ENCODE measurements around the gene BANK1. TPM values are rescaled to one million over a fixed set of nuclear protein-coding genes. Genes with fewer than 3 reads are reported as not detected.

Gene BANK1
- total RNA-seq, 1 donor from 2014 or later: 0.79 TPM

GRCh38 chr4:101806914-101807313, 16.4 kb downstream of the BANK1 start:
- H3K4me1 Mint-ChIP-seq (ENCODE audit: low read depth): no peaks in the 10 kb centered on the region
- H3K4me3 Mint-ChIP-seq (ENCODE audit: low read depth): no peak overlapping the region
- H3K27me3 Mint-ChIP-seq: no peaks in the 10 kb centered on the region
- DNase-seq (ENCODE audit: low spot score, unreplicated experiment): no peak
- no peak for TF ChIP-seq CTCF (IDR thresholded peaks at IDR 0.05; ENCODE audit: unreplicated experiment)
- no peaks in the 10 kb centered on the region for H3K36me3 Mint-ChIP-seq (ENCODE audit: insufficient read depth)
- peaks cover 3% of the 10 kb centered on the region for H3K9me3 Mint-ChIP-seq (ENCODE audit: low read depth)
- H3K27ac Mint-ChIP-seq: no peak overlapping the region

- TF ChIP-seq CTCF (IDR thresholded peaks at IDR 0.05; ENCODE audit: unreplicated experiment): no peak
- Mint-ChIP-seq H3K4me1 (ENCODE audit: low read depth) (no peaks in the 10 kb centered on the region), H3K9me3 (ENCODE audit: low read depth) (peaks cover 3% of the 10 kb centered on the region), H3K27me3 (no peaks in the 10 kb centered on the region), H3K27ac (no peak overlapping the region), H3K4me3 (ENCODE audit: low read depth) (no peak overlapping the region), H3K36me3 (ENCODE audit: insufficient read depth) (no peaks in the 10 kb centered on the region)
- DNase-seq (ENCODE audit: low spot score, unreplicated experiment): no peak
Measured at GRCh38 chr4:101807351-101807750, 16.8 kb downstream of the BANK1 start.

GRCh38 chr4:101813604-101814003, 23.1 kb downstream of the BANK1 start:
- no peaks in the 10 kb centered on the region for H3K9me3 Mint-ChIP-seq (ENCODE audit: low read depth)
- H3K36me3 Mint-ChIP-seq (ENCODE audit: insufficient read depth): no peaks in the 10 kb centered on the region
- no peak for DNase-seq (ENCODE audit: low spot score, unreplicated experiment)
- no peaks in the 10 kb centered on the region for H3K4me1 Mint-ChIP-seq (ENCODE audit: low read depth)
- no peak overlapping the region for H3K27ac Mint-ChIP-seq
- no peak for TF ChIP-seq CTCF (IDR thresholded peaks at IDR 0.05; ENCODE audit: unreplicated experiment)
- no peak overlapping the region for H3K4me3 Mint-ChIP-seq (ENCODE audit: low read depth)
- H3K27me3 Mint-ChIP-seq: no peaks in the 10 kb centered on the region

GRCh38 chr4:101818362-101818761, 27.8 kb downstream of the BANK1 start:
- Mint-ChIP-seq H3K9me3 (ENCODE audit: low read depth) (peaks cover 13% of the 10 kb centered on the region), H3K27ac (no peak overlapping the region), H3K4me1 (ENCODE audit: low read depth) (no peaks in the 10 kb centered on the region), H3K36me3 (ENCODE audit: insufficient read depth) (no peaks in the 10 kb centered on the region), H3K4me3 (ENCODE audit: low read depth) (no peak overlapping the region), H3K27me3 (no peaks in the 10 kb centered on the region)
- TF ChIP-seq CTCF (IDR thresholded peaks at IDR 0.05; ENCODE audit: unreplicated experiment): no peak
- no peak for DNase-seq (ENCODE audit: low spot score, unreplicated experiment)

GRCh38 chr4:101823864-101824263, 33.3 kb downstream of the BANK1 start:
- H3K4me3 Mint-ChIP-seq (ENCODE audit: low read depth): no peak overlapping the region
- H3K9me3 Mint-ChIP-seq (ENCODE audit: low read depth): peaks cover 13% of the 10 kb centered on the region
- TF ChIP-seq CTCF (IDR thresholded peaks at IDR 0.05; ENCODE audit: unreplicated experiment): no peak
- no peaks in the 10 kb centered on the region for H3K36me3 Mint-ChIP-seq (ENCODE audit: insufficient read depth)
- no peaks in the 10 kb centered on the region for H3K4me1 Mint-ChIP-seq (ENCODE audit: low read depth)
- H3K27ac Mint-ChIP-seq: no peak overlapping the region
- H3K27me3 Mint-ChIP-seq: no peaks in the 10 kb centered on the region
- no peak for DNase-seq (ENCODE audit: low spot score, unreplicated experiment)

All from progenitor cell of endocrine pancreas (in vitro differentiated cells).